ENCODE results near the gene CPE. TPM values are rescaled to one million over a fixed set of nuclear protein-coding genes. Genes with fewer than 3 reads are reported as not detected.
"Not testable (repeated sequence)": the region's sequence is repeated elsewhere in the genome, so short reads cannot be mapped to it uniquely, and the experiment has no call there.

CPE gene
- total RNA-seq, 1 donor from 2014 or later: 90.4 TPM

DNA sequence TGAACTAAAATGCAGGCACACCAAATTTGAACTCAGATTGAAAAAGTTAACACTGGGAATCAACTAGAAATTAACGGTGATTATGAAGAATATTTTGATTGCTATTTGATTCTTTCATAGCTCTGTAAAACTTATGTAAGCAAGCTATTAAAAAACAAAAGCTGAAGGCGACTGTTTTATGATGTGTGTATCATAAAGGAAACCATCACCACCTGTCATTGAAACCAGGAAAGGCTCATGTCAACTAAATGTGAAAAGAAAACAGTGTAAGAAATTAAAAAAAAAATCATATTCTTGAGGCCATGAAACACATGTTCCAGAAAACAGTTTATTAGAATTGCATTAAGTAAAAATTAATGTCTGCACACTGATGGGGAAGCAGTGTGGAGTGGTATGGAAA lies 24.2 kb downstream of the CPE start:
- DNase-seq (ENCODE audit: low spot score): no peak

DNA sequence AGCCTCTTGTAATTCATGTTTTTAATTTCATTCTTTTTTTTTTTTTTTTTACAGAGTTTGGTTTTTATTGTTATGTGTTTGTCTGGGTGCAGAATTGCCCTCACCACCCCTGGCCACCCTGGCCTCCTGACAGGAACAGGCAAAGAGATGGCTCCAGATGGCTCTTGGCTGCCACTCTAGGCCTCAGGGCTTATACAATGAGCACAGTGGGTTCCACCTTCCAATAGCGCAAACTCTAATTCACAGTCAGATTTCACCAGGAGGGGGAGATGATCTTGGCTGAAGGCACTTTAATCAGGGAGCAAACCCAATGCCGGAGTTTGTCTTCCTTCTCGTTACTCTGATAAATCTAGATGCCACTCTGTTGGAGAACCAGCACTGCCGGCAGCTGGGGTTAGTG lies 24.8 kb downstream of the CPE start:
- no peak for DNase-seq (ENCODE audit: low spot score)

DNA sequence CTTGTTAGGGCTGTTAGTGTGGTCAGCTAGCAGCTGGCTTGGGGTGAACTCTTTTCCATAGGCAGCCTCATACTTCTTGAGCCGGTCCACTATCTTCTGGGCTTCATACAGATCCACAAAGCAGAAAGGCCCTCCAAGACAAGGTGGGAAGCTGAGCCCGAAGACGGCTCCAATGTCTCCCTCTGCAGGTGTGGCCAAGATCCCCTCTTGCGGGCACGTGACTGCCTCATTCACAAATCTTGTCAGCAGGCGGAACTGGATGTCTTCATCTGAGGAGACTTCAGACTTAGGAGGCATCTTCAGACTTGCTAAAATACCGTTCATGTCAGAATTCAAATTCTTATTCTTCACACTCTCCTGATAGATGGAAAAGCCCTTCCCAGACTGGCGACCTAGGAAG lies 25.3 kb downstream of the CPE start:
- DNase-seq (ENCODE audit: low spot score): no peak

DNA sequence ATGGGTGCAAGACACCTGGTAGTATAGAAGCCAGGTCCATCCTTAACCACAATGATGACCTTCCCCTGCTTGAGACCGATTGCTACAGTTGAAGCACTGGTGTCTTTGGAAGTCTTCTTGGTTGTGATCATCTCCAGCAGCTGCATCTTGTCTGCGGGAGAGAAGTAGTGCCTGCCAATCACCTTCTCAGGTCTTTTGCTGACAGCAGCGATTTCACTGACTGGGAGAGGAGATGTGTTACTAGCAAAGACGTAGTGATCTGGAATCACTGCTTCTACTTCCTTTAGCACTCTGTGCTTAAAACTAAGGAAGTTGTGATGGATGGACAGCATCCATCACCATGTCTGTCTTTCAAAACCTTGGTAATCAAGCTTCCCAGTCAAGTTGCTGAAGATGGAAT lies 25.9 kb downstream of the CPE start:
- DNase-seq (ENCODE audit: low spot score): no peak

DNA sequence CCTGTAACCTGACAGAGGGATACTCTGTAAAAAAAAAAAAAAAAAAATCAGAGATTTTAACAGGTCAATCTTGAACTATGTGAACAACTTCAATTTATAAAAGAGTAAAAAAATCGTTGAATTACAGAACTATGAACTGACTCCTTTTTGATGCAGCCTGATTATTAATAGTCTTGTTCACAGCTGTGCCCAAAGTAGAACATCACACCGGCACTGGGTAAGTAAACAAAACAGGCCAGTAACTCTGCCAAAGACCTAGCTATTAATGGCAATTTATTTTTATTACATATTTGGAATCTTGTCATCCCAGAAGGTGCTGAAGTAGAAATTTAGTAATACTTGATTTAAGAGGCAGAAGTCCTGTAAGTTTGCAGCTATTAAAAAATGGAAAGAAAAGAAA lies 31.4 kb downstream of the CPE start:
- DNase-seq (ENCODE audit: low spot score): no peak

DNA sequence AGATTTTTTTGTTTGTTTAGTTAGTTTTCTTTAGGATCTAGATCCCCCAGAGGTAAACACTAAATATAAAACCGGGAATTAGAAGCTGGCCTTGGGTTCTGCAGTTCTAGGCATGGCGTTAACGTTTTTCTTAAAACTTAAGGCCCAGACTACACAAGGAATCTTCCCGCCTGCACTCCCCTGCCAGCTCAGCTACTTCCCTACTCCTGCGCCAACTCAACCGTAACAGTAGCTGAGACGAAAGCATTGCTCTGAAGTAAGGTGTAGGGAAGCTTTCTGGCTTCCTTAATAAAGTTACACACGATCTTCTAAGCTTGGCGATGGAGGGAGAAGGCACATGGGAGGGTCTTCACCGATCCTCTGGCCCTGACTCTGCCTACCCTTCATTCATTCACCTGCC lies 37.1 kb downstream of the CPE start:
- no peak for DNase-seq (ENCODE audit: low spot score)

DNA sequence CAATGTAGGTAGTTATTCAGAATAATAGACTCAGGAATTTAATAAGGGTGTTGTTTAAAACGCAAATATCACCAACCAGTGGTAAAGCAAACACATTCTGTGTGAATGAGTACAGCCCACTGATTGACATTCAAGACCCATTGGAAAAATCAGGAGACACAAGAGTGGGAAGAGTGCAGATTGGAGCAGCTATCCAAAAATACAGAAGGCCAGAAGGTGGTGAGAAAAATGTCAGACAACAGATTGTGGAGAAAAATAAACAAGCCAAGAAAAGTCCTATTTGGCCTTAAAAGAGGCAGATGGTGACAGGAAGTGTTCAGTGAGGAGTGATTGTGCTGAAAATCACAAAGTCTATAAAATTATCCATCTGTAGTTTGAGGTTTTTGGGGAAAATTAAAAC lies 39.3 kb downstream of the CPE start:
- no peak for DNase-seq (ENCODE audit: low spot score)

DNA sequence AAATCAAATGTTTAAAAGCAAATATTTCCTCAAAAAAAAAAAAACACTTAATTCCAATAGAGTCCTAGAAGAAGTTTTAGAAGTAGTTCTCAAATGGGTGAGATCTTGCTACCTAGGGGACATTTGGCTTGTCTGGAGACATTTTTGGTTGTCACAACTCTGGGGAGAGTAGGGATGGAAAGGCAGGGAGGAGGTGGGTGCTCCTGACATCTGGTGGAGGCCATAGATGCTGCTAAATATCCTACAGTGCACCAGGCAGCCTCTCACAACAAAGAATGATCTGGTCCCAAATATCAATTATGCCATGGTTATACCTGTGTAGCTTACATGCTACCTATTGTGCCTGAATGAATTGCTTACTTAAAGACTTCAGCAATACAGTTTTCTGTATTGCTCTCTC lies 46.8 kb downstream of the CPE start:
- DNase-seq (ENCODE audit: low spot score): no peak

DNA sequence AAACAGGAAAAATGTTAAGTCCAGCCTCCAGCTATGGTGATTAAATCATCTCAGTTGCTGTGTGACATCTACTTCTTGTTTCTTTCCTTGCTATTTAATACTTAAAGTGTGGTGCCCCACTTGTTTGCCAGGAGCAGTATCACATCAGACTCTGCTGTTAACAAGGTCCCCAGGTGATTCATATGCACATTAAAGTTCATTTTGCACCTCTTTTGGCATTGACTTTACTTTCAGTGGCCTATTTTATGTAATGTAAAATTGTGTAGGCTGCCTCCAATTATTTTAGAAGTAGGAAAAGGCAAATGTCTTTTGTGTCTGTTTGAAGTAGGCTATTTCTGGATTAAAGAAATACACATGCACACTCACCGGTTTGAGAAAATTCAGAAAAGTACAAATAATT lies 47.5 kb downstream of the CPE start:
- no peak for DNase-seq (ENCODE audit: low spot score)

DNA sequence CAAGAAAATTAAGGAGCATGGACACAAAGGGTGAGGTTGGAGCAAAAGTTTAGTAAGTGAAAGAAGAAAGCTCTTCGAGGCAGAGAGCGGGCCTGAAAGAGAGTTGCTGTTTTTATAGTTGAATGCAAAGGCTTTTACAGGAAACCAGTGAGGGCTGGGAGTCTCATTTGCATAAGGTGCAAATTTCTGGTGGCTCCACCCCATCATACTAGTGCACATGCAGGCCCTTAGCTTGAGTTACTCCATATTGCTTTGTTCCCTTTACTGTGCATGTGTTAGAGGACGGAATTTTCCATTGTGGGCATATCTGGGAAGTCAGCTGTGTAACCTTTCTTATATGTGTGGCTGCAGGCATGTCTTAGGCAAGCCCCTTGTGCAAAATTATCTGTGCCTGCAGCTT lies 48.0 kb downstream of the CPE start:
- DNase-seq (ENCODE audit: low spot score): no peak

DNA sequence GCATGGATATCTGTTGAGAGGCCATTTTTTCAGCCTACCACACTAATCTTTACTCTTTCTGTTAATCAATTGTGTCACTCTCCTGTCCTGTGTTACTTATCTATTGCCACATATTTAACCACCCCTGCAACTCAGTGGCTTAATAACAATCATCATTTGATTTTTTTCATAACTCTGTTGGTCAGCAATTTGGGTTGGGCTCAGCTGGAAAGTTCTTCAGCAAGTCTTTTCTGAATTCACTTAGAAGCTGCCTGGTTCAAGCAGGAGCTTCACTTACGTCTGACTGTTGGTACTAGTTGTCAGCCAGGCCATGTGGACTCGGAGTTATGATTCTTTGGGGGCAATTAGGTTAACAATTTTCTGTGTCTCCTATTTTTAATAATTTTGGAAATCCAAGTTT lies 50.1 kb downstream of the CPE start:
- DNase-seq (ENCODE audit: low spot score): no peak

DNA sequence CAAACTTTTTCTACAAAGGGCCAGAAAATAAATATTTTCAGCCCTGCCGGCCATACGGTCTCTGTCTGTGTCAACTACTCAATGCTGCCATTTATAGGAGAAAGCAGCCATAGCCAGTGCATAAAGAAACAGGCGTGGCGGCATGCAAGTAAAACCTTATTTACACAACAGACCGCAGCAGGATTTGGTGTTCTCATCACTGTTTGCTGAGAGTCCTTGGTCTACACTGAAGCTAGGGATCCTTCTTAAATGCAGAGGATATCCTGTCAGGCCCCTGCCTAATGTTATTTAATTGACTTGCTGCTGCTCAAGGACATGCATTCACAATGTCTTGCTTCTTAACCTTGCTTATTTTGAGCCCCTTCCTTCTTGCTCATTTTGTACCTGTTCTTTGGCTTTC lies 54.7 kb downstream of the CPE start:
- no peak for DNase-seq (ENCODE audit: low spot score)

DNA sequence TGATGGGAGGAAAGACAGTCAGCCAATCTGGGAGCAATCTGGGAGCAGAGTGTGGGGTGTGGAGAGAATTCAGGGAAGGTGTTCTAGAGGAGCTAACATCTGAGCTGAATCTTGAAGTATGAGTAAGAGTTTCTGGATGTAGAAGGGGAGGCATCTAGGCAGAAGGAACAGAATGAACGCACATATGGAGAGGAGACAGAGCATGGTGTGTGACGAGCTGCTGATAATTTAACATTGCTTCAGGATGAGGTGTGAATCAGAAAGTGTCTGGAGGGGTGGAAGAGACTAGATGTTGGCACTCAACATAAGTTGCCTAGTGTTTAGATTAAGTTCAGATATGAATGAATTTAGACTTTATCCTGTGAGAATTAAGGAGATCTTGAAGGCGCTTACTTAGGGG lies 58.9 kb downstream of the CPE start:
- DNase-seq (ENCODE audit: low spot score): no peak

DNA sequence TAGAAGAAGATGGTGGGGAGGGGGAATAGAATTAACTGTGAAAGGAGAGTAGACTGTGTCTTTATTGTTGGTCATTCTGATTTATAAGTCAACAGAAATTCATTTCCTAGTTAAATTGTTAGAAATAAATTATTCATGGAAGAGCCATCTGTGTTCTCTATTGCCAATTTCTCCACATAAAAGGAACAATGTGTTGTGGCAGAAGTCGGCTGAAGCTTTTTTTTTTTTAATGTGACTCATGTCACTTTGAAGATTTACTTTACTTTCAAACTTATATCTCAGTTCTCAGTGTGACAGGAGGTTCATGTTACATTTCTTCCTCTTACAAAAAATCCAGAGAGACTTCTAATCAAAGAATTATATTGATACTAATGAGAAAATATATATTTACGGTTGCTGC lies 60.5 kb downstream of the CPE start:
- DNase-seq (ENCODE audit: low spot score): no peak

DNA sequence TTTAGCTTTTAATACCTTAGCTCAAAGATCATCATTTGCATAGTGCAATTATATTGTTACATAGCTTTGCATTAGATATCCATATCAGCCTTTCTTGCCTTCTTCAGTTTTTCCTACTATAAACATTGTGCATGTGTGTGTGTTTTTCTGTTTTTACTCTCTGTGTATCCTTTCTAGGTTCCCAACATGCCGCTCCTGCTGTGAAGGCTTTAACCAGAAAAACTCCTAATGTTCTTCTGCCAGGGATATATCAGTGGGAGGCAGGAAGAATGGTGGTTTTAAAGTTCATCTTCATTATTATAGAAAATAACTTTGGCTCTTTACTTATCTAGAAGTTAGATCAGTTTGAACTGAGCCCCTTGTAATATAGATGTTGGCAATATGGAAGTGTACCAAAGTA lies 61.2 kb downstream of the CPE start:
- no peak for DNase-seq (ENCODE audit: low spot score)

DNA sequence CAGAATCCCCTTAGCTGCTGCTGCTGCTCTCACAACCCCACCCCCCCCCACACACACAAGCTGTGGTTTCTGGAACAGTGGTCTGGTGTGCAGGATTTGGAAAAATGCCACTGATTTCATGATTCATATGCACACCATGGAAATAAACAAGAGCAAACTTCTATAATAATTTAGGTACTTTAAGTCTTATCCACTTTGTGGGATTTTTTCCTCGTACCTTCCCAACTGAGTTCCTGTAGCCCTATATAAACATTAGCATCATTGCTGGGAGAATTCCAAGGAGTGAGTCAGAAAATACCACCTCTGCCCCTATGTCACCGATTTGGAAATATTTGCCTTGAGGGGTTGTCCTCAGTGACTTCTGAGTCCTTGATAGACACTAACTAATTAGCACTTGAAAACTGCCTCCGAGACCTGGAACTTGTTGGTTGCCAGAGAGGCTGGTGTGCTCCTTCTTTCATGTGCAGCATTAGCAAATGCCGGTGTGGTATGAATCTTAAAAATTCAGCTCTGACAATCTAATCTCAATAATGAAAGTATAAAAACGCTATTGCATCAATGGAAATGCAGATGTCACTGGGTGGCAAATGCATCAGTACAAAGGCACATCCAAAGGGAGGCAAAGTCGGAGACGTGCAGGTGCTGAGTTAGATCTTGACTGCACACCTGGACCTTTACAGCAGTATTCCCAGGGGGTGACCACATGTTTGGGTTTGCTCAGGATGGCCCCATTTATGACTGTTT lies 61.8 kb downstream of the CPE start:
- no peak for DNase-seq (ENCODE audit: low spot score)

DNA sequence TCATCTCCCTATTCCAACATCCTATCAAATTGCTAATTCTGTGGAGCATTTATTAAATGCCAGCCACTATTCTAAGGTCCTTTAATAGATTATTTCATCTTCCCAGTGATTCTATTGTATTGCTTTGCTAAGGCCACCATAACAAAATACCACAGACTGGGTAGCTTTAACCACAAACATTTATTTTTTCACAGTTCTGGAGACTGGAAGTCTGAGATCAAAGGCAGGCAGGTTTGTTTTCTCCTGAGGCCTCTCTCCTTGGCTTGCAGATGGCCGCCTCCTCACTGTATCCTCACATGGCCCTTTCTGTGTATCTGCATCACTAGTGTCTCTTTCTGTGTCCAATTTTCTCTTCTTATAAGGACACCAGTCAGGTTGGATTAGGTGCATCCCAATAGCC lies 64.5 kb downstream of the CPE start:
- no peak for DNase-seq (ENCODE audit: low spot score)

DNA sequence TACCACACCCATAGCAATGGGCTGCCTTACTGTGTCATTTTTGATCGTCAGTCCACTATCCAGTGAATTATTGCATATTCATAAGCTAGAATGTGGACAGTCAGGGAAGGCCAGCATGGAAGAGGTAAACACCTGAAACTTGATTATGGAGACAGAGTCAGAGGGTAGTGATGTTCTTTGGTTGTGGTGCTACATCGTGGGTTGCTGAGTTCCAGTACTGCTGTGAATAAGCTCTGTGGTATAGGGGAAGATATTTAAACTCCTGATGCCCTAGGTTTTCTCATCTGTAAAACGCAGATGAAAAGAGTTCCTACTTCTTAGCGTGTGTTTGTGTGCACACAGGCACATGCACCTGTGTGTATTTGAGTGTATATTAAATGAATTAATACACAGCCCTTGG lies 69.9 kb downstream of the CPE start:
- no peak for DNase-seq (ENCODE audit: low spot score)

DNA sequence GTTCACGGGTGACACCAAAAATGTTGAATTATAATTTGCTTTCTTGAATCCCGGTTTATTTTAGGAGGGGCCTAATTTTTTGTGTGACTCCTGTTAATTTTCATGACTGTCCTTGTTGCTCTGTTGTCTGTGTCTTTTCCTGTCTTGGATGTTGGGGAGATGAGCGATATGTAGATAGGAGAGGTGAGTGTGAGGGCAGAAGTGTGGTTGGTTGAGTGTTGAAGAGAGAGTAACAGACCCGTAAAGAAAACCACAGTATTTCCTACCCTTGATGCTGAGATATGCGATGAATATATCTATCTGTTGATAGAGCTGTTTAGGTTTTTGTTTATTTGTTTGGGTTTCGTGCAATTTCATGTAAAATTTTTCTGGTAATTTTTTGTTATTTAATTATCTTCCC lies 70.5 kb downstream of the CPE start:
- no peak for DNase-seq (ENCODE audit: low spot score)

DNA sequence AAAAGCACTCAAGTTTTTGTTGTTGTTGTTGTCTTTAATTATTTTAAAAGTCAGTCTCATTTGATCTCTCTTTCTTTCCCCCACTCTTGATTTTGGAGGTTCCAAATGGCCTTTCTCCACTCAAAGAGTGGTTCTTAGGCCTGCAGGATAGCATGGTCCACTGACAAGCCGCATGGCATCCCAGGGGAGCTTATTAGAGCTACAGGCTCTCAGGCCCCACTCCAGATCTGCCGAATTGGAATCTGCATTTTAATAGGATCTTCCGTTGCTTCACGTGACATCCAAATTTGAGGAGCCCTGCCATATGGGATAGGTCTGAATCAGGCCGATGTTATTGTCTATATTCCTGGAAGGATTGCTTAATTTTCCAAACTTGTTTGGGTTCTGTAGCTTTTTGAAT lies 72.1 kb downstream of the CPE start:
- no peak for DNase-seq (ENCODE audit: low spot score)

DNA sequence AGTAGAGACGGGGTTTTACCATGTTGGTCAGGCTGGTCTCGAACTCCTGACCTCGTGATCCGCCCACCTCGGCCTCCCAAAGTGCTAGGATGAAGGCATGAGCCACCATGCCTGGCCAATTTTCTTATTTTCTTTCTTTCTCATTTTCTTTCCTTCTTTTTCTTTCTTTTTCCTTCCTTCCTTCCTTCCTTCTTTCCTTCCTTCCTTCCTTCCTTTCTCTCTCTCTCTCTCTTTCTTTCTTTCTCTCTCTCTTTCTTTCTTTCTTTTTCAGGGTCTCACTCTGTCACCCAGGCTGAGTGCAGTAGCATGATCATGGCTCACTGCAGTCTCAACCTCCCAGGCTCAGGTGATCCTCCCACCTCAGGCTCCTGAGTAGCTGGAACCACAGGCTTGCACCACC lies 74.3 kb downstream of the CPE start:
- DNase-seq (ENCODE audit: low spot score): not testable (repeated sequence)

DNA sequence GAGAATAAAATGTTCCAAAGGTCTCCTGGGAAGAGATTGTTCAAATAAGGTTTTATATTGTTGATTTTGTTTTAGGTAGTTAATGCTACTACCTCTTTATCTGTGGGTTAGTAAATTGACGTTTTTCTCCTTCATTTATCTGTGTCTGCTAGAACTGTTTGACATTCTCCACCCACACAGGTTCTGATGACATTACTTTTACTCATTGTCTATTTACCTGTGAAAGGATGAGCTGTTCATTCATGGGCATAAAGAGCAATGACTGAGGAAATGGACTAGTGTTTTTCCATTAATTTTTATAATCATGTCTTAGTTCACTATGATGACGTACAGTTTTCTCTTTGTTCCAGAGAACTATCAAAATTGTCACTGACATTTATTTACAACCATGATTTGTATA lies 75.6 kb downstream of the CPE start:
- no peak for DNase-seq (ENCODE audit: low spot score)

DNA sequence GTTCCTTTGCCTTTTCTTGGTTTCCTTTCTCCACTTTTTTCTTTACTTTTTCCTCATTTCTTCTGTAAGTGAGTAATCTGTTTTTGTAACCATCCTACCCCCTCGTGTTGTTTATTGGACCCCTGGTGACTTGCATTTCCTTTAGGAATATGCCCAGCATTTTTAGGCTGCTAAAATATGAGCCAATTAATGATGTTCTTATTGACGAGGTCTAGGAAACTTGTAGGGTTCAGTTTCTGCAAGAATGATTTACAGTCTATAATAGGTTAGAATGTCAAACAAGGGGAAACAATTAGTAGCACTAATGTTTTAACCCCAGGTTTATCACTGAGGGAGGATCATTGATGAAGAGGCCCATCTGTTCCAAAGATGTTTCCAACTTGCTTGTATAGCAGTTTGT lies 79.0 kb downstream of the CPE start:
- DNase-seq (ENCODE audit: low spot score): no peak

DNA sequence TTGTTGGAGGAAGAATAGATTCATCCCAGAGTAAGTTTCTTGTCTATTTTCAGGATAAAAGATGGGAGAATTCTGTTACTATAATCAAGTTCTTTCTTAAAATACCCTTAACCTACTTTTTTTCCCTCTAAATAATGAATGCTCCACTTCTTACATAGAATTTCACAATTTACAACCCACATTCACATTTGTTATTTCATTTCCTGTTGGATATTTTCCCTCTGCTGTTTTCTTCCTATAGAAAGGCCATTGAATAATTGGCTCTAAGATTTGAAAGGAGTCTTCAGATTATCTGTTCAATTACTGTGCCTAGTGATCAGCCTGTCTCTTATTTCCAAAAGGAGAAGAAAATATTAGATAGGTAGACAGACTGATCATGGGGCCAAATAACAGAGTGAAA lies 79.7 kb downstream of the CPE start:
- no peak for DNase-seq (ENCODE audit: low spot score)

All from mesenteric fat pad (tissue), 1 donor.